NCI-H2029 (cell line): ENCODE data around the gene IGFBPL1.
"Not testable (repeated sequence)": the region's sequence is repeated elsewhere in the genome, so short reads cannot be mapped to it uniquely, and the experiment has no call there.

Experiments
- DNase-seq: peaks from one replicate; lab custom pipeline; 2025; lab: John Stamatoyannopoulos, UW

IGFBPL1 gene

DNA sequence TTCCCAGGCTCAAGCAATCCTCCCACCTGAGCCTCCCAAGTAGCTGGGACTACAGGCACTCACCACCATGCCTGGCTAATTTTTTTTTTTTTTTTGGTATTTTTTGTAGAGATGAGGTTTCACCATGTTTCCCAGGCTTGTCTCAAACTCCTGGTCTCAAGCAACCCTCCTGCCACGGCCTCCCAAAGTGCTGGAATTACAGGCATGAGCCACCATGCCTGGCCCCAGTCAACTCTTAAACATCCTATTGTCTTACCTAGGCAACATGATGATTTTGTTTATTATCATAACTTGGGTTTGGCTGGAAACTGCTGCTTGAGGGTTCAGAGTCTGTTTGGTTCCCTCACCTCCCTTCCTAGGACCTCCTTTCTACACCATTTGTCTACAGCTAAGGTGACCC lies 25.1 kb downstream of the IGFBPL1 start:
- not testable (repeated sequence) for DNase-seq

DNA sequence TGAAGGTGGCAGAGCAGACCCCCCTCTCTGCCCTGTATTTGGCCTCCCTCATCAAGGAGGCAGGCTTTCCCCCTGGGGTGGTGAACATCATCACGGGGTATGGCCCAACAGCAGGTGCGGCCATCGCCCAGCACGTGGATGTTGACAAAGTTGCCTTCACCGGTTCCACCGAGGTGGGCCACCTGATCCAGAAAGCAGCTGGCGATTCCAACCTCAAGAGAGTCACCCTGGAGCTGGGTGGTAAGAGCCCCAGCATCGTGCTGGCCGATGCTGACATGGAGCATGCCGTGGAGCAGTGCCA lies 27.9 kb downstream of the IGFBPL1 start:
- no peak for DNase-seq

DNA sequence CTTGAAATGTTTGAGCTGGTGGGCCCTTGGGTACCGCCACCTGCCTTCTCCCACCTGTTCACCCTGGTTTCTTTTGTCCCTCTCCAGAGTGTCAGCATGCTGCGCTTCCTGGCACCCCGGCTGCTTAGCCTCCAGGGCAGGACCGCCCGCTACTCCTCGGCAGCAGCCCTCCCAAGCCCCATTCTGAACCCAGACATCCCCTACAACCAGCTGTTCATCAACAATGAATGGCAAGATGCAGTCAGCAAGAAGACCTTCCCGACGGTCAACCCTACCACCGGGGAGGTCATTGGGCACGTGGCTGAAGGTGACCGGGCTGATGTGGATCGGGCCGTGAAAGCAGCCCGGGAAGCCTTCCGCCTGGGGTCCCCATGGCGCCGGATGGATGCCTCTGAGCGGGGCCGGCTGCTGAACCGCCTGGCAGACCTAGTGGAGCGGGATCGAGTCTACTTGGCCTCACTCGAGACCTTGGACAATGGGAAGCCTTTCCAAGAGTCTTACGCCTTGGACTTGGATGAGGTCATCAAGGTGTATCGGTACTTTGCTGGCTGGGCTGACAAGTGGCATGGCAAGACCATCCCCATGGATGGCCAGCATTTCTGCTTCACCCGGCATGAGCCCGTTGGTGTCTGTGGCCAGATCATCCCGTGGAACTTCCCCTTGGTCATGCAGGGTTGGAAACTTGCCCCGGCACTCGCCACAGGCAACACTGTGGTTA lies 28.4 kb downstream of the IGFBPL1 start:
- DNase-seq: no peak

DNA sequence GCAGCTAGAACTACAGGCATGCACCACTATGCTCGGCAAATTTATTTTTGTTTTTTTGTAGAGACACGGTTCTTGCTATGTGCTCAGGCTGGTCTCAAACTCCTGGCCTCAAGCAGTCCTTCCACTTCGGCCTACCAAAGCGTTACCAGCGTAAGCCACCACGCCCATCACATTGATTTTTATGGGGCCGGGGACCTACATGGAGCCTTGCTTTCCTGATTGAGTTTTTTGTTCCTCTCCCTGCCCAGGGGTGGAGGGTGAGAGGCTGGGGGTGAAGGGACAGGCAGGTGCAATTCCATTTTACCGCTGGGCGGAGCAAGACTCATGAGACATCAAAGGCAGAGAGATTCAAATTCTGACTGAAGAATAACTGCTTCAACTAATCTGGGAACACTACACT lies 29.8 kb downstream of the IGFBPL1 start:
- DNase-seq: no peak

DNA sequence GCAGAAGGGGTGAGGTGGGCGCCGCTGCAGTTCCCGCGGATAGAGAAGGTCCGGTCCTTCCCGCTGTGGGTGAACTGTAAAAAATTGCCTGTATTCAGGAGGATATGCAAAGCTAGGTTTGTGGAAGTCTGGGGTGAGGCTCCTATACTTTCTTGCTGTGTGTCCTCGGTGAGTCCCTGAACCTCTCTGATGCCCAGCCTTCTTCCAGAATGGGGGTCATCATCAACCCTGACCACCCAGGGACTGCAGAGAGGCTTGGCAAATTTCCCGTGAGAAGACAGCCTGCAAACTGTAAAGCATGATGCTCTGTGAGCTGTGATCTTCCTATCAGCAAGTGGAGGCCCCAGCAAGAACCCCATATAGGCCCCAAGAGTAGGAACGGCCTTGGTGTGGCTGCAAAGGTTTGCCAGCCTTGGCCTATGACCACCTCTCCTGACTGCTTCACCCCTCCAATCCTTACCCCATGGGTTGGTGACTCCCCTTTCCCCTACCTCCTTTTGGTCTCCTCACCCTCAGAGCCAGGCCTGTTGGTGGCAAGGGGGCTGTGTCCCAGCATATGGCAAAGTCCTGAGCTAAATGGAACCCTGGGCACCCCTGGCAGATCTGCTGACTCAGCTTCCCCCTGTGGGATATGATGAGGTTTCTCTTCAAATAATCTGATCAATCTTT lies 31.0 kb downstream of the IGFBPL1 start:
- no peak for DNase-seq

DNA sequence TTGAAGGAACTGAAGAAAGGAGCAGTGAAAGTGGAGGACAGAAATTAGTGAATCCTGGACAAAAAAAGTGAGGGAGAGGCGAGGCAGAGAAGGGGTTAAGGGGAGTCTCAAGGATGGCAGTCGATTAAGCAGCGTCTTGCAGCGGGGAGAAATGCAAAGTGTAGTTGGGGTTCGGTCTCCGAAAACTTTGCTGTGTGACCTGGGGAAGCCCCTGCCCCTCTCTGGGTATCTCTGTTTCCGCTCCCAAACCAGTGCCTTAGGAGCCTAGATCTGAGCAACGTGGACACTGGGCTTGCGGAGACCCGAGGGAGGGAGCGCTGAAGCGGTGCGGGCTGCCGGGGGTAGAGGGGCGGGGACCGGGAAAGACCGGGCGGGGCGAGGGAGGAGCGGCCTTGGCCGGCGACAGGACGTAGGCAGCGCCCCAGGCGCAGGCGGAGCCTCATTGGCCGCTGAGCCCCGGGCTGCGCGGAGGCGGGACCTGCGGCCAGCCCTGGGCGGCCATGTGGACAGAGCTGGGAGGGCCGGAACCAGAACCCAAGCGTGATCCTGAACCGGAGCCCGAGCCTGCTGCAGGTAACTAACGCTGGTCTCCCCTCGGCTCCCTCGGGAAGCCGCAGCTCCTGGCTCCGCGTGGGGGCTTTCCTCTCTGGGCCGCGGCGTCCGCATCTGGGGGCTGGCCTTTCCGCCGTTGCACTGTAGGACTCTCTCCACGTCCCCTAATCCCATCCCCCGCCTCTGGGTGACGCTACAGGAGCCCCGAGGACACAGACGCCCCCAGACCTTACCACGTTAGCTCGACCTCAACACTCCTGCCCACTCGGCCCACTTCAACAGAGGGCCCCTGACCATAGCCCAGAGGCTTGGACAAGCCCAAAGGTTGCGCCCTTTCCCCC lies 31.8 kb downstream of the IGFBPL1 start, which contains the start of gene ALDH1B1:
ALDH1B1 (plus strand) TSS at position 468 of the 893 bp plus-strand sequence. CDS start 3,047 bp downstream, outside the sequence.
- peak; percentile 76 for DNase-seq

DNA sequence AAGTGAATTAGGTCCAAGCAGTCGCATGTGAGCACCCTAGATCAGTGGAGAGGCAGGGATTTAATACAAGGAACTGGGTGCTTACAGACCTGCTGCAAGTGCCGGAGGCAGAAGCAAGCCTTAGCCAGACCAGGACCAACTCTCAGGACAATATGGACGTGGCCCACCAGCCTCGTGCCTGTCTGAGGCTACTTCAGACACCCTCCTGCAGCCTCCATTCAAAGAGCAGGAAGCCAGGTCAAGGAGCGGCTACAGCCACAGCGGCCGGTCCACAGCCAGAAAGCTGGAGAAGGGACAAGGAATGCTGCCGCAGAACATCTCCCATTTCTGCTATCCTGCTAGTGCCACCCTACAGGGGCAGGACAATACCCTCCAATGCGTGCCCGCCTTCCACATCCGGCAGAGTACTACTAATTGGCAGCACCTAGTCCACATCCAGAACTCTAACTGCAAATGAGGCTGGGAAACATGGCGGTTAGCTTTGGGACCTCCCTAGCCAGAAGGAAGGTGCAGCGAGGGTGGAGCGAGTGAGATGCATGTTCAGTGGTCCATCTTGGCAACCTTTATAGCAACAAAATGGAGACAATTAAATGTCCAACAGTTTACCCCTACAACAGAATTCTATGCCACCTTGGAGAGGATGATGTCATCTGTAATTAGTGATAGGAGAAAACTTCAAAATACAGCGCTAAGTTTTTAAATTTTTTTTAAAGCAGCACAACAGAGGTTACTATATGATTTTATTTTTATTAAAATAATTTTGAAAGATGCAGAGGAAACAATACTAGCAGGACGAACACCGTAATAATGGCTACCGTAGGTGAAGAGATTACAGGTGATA lies 32.8 kb downstream of the IGFBPL1 start:
- DNase-seq: no peak

DNA sequence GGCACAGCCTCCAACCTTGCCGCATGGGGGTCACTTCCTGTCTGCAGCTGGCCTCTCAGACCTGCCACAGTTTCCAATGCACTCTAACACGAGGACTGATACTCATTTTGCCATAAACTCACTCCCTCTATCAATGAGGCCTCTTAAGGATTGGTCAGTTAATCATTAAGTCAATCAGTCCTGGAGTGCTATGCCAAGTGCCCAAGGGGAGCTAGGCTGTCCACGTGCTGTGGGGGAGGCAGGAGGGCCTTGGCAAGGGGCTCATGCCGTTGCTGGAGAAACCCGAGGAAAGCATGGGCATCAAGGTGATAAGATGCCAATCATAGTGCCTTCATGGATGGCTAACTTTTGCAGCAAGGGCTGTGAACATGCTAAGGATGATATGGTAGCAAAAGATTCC lies 33.4 kb downstream of the IGFBPL1 start:
- no peak for DNase-seq

DNA sequence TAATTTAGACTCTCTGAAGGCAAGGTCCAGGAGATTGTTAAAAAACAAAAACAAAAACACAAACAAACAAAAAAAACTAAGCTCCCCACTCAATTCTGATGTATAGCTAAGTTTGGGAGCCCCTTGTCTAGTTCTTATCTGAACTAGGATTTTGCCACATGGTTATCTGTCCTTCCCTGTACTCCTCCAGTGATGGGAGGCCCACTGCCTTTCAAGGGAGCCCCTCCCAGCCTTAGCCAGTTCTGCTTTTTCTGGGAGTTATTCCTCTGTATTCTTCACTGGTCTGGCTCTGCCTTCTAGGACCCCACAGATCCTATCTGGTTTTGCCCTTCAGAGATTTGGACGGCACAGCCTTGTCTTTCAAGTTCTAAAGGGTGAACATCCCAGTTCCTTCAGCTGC lies 33.8 kb downstream of the IGFBPL1 start:
- no peak for DNase-seq

DNA sequence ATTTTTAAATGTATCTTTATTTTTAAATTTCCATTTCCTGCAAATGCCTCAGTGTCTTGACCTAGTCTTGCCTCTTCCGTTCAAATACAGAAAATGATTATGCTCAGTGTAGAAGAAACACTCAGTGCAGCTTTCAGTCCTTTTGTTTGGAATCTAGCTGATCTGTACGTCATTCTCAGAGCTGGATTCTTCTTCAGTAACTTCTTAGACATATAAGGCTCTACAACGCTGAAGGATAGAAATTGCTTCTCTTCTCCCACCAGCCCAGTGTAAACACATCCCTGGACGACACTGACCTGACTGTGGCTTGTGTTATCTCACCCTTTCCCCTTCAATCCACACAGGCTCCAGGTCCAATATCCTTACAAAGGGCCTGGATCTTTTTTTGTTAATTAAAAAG lies 34.9 kb downstream of the IGFBPL1 start:
- no peak for DNase-seq

DNA sequence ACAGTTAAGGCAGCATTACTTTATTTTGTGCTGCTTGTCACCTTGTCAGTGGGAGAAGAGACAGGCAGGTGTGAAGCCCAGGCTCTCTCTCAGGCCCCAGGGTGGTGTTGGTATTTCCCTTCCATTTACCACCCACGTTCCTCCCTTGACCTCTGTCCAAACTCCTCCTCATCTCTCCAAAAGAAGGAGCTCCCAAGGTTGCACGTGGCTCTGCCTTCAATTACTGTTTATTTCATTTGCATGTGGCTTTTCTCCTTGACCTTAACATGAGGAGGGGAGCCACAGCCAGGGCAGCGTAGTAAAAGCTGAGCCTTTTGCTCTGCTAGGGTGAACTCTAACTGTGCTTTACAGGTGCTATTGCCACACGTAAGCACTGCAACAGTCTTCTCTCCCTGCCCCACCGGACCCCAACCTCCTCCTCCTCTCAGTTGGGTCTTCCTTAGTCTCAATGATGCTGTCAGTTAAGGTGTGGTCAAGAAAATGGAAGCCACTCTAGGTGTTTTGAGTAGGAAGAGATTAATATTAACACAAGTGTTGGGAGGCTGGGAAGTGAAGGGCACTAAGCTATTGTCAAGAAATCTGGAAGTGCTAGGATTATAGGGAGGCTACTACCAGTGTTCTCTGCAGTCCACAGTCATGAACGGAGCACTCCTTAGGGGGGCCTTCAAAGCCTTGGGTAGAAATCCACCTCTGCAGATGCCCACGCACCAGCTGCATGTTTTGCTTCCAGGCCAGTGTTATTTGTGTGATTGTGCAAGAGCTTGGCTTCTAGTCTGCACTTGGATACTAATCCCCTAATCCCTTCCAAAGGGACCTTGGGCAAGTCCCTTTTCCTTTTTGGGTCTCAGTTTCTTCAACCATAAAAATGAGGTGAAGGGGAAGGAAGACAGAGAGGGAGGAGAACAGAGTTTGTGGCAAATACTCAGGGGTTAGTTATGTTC lies 35.7 kb downstream of the IGFBPL1 start:
- DNase-seq: no peak

DNA sequence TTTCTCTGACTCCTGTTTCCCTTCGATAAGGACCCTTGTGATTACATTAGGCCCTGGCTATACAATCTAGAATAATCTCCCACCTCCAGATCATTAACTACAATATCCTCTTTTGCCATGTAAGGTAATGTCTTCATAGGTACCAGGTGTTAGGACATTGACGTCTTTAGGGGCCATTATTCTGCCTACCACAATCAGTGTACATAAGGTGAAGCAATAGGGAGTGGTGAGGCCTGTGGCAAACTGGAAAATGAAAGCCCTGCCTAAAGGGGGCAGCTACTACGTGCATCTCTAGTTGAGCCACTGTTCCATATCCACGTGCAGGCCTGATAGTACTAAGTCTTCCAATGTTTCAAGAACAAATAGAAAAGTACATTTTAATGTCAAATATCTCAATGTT lies 36.5 kb downstream of the IGFBPL1 start:
- no peak for DNase-seq

DNA sequence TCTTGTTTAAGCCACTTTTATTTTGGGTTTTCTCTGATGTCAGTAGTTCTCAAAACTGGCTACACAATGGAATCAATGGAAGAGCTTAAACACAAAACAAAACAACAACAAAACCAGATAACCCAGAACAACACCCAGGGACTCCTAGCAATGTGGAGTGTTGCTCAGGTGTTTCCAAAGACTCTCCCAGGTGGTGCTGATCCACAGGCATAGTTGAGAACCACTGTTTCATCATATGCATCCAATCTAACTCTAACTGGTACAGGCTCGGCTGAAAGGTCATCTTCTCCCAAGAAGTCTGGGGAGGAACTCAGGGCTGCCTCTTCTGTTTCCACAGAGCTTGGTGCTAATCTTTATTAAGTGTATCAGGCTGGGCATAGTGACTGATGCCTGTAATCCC lies 37.2 kb downstream of the IGFBPL1 start:
- no peak for DNase-seq

DNA sequence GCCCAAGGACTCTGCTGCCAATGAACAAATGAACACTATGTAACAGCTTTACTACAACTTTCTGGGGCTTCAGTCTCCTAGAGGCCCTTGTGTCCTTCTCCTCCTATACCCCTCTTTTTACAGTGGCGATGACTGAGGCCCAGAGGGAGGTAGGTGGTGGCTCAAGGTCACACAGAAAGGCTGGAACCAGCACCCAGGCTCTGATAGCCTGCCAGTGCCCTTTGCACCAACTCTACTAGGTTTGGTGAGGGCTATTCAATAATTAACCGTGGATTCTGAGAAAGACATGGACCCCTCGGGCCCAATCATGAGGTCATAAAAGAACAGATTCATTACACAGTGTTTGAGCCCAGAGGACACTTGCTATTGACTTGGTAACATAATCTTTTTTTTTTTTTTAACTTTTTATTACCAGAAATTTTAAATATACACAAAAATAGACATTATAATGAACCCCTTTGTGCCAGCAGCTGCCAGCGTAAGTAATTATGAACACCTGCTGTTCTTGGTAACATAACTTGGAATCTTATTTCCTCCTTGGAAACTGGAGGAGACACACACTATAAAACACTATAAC lies 37.8 kb downstream of the IGFBPL1 start:
- DNase-seq: no peak

DNA sequence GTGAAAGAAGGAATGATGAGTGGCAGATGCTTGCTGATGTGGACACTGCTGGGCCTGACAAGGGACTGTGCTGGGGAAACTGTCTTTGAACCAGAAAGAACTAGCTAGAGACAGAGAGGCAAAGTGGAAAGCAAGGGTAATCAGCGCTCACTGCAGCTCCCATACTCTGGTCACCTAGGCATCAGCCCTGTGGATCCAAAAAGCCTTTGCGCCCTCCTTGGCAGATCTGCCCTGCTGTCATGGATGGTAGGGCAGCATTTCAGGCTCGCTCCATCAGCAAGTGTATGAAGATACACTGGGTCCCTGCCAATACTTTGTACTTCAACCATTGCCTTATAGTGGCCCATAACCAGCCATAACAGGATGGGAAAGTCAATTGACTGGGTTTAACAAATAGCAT lies 38.4 kb downstream of the IGFBPL1 start:
- no peak for DNase-seq

DNA sequence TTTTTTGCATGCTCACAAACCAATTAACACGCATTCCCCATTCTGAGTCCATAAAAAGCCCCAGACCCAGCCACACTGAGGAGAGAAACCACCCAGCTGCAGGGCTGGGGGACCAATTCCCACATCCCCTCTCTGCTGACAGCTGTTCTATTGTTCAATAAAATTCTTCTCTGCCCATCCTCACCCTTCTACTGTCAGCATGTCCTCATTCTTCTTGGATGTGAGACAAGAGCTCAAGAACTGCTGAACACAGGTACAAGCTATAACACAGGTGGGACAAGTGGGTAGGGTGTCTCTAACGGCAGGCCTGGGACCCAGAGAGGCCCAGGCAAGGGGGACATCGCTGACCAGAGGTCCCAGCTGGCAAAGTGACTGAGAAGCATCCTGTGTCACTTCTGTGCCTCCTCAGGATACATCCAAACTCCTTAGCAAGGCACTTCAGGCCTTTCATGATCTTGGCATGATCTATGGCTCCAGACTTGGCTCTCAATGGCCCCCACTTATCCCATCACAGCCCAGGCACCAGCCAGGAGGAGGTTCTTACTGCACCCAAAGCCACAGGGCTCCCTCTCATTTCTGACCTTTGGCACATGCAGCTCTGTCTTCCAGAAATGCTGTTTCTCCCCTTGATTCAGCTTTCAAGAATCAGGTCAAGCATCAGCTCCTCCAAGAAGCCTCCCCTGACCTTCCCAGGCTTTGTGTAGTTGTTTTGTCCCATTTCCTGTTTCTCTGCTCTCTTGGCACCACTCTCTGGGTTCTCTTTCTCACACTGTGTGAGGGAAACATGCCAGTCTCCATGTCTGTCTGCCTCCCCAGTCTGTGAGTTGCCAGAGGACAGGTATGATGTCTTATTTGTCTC lies 39.0 kb downstream of the IGFBPL1 start:
- DNase-seq: no peak

DNA sequence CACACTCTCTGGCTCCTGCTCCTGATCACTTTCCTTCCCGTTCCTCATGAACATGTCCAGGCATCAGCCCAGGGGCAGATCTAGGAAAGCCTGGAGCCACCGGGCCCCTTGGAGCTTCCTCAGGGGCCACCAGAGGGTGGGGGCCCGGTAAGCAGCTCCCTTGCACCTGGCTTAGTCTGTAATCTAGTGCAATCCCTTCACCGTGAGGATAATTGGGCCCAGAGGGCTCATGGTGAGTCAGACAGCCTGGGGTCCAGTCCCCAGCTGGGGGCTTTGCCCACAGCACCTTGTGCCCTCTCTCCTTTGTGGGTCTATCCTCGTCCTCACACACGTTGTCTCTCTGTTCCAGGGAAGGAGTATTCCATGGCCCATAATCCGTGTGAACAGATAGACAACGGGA lies 42.1 kb downstream of the IGFBPL1 start:
- DNase-seq: no peak

DNA sequence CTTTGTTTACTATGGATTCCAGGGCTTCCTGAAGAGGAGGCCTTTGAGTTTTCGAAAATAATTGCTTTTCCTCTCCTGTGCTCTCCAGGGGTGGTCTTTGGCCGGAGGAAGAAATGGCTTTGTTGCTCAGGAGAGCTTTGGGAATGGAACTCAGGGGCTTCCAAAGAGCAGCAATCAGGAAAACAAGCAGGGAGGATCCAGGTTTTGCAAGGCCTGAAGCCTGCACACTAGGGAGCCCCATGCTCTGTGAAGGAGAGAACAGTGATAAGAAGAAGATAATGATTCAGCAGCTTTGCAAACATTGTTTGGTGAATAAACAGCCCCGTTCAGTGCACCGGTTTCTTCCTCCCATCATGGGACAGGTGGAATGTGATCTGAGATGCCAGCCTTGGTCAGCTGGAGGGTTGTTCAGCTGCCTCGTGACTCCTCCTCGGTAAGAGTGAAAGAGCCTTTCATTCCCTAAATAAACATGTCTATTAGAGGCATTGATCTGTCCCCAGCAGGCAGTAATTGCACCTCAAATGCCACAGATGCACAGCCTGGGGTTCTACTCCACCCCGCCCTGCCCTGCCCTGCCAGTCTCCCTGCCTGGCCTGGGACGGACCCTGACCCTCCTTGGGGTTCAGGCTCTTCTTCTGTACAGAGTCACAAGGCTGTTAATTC lies 43.3 kb downstream of the IGFBPL1 start:
- DNase-seq: peak; percentile 39
